GM12892 (cell line): Measurements from ENCODE around the gene C5orf46. TPM values are rescaled to one million over a fixed set of nuclear protein-coding genes. Genes with fewer than 3 reads are reported as not detected.
"Not testable (repeated sequence)": the region's sequence is repeated elsewhere in the genome, so short reads cannot be mapped to it uniquely, and the experiment has no call there.

Source experiments
- DNase-seq: peaks from one replicate; pipeline ENCODE4 v3.0.0; 2011; ENCODE audit not compliant: insufficient read length
- FAIRE-seq: peaks from 2 replicates; lab custom pipeline; 2011; peaks lifted over from hg19 to GRCh38; lab: Jason Lieb, UNC
- POLR2A ChIP-seq: IDR thresholded peaks from 2 replicates; pipeline ENCODE4 v1.6.1; 2011; ENCODE audit warnings: low read depth, low read length, control low read depth
- POLR2AphosphoS5 ChIP-seq: IDR thresholded peaks from 2 replicates; pipeline ENCODE4 v1.6.1; 2011; ENCODE audit warnings: low read depth, low read length, control low read depth
- TAF1 ChIP-seq: IDR thresholded peaks from 2 replicates; pipeline ENCODE4 v1.6.1; 2011; ENCODE audit warnings: low read depth, mild to moderate bottlenecking, control low read depth, low read length, borderline replicate concordance
- polyA plus RNA-seq: library from polyadenylated mRNA; unstranded; fragments of >200 nt; gene quantifications from one replicate; pipeline ENCODE4 v1.2.1, GENCODE V29; 2012; ENCODE audit warnings: missing spikeins, inconsistent platforms; ENCODE audit not compliant: missing spikeins

Gene C5orf46
- not detected for polyA plus RNA-seq

GRCh38 chr5:147906326-147907095, at the start of gene C5orf46:
Gene C5orf46 (minus strand): TSS chr5:147906538. CDS start chr5:147906501, 37 bp downstream.
- DNase-seq, result no peak
- no peak for FAIRE-seq
- TF ChIP-seq POLR2A, result no peak
- TF ChIP-seq TAF1, result no peak
- TF ChIP-seq POLR2AphosphoS5, result no peak

DNA sequence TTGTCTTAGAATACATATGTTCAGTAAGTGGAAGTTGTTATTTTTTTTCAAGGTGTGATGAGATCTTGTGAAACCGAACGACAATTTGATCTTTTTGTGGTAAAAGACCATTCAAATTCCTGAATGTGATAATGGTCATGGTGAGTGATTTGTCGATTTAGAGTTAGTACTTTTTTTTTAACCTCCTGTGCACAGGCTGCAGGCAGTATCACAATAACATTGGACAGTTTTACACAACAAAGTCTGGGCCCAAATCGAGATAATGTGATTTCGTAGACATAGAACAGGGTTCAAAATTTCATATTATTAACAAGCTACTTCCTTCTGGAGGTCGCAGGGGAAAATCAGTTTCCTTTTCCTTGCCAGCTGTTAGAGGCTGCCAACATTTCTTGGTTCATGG, 48.6 kb upstream of the C5orf46 start:
- no peak for FAIRE-seq
- no peak for DNase-seq
- TF ChIP-seq TAF1 (no peak), POLR2AphosphoS5 (no peak), POLR2A (no peak)

GRCh38 chr5:147949711-147950573, 43.6 kb upstream of the C5orf46 start:
- DNase-seq, result peak; percentile 9
- TF ChIP-seq POLR2AphosphoS5, result no peak
- TF ChIP-seq POLR2A, result no peak
- TF ChIP-seq TAF1, result no peak

DNA sequence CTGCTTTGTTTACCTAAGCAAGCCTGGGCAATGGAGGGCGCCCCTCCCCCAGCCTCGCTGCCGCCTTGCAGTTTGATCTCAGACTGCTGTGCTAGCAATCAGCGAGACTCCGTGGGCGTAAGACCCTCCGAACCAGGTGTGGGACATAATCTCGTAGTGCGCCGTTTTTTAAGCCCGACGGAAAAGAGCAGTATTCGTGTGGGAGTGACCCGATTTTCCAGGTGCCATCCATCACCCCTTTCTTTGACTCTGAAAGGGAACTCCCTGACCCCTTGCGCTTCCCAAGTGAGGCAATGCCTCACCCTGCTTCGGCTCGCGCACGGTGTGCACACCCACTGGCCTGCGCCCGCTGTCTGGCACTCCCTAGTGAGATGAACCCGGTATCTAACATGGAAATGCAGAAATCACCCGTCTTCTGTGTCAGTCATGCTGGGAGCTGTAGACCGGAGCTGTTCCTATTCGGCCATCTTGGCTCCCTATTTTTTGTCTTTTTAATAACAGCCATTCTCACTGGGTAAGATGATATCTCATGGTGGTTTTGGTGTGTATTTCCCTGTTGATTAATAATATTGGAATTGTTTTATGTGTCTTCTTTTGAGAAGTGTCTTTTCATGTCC, 40.4 kb upstream of the C5orf46 start:
- not testable (repeated sequence) for FAIRE-seq, DNase-seq

More at GRCh38 chr5:147949711-147950573, 43.6 kb upstream of the C5orf46 start:
- FAIRE-seq, result peak; percentile 90

GRCh38 chr5:147939431-147940114, 33.2 kb upstream of the C5orf46 start:
- DNase-seq (no peak), FAIRE-seq (no peak)
- no peak for TF ChIP-seq POLR2AphosphoS5
- no peak for TF ChIP-seq POLR2A
- TF ChIP-seq TAF1, result no peak

GRCh38 chr5:147935032-147935431, 28.7 kb upstream of the C5orf46 start:
- TF ChIP-seq TAF1, result no peak
- TF ChIP-seq POLR2A, result no peak
- TF ChIP-seq POLR2AphosphoS5, result no peak
- no peak for FAIRE-seq
- no peak for DNase-seq

GRCh38 chr5:147930769-147931168, 24.4 kb upstream of the C5orf46 start:
- FAIRE-seq (no peak), DNase-seq (no peak)
- no peak for TF ChIP-seq TAF1
- no peak for TF ChIP-seq POLR2A
- no peak for TF ChIP-seq POLR2AphosphoS5

DNA sequence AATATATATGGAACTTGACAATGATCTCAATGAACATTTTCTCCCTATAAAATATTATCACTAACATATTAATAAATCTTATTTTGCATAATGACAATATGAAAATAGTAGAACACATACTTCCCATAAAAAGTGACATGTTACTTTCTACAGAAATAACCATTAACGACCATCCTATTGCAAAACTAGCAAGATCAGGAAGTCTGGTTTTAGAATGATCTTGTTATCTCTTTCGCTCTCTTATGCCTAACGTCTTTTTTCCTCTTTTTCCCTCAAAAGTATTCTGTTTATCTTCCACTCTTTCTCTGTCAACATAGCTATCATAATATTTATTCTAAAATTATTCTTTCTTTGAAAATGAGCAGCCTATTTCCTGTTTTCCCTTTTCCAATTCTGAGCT, 21.6 kb upstream of the C5orf46 start:
- DNase-seq (no peak), FAIRE-seq (no peak)
- no peak for TF ChIP-seq POLR2A
- TF ChIP-seq TAF1, result no peak
- TF ChIP-seq POLR2AphosphoS5, result no peak

- FAIRE-seq, result no peak
- no peak for DNase-seq
- no peak for TF ChIP-seq POLR2A
- no peak for TF ChIP-seq TAF1
- TF ChIP-seq POLR2AphosphoS5, result no peak
Measured at GRCh38 chr5:147925020-147925419, 18.7 kb upstream of the C5orf46 start.

DNA sequence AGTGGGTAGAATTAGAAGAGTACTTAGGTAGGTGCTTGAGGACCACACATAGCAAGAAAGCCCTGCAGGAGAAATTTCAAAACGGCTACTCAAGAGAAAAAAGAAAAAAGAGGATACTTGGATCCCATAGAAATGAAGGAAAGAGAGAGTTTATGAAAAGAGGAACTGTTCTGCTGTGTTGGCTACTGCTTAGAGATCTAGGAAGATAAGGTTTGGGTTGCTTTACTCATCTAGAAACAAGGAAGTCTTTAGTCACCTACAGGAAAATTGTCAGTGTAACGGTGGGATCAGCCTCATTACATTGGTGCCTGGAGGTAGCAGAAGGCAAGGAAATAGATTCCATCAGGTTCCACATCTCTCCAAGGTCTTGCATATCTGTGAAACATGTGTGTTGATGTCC, 14.8 kb upstream of the C5orf46 start:
- FAIRE-seq (no peak), DNase-seq (no peak)
- no peak for TF ChIP-seq POLR2AphosphoS5
- TF ChIP-seq TAF1, result no peak
- no peak for TF ChIP-seq POLR2A

GRCh38 chr5:147920420-147921030, 14.2 kb upstream of the C5orf46 start:
- no peak for FAIRE-seq
- DNase-seq, result no peak
- TF ChIP-seq POLR2AphosphoS5 (no peak), TAF1 (no peak), POLR2A (no peak)
